ENCODE results near the gene DYNLRB1. TPM values are rescaled to one million over a fixed set of nuclear protein-coding genes. Genes with fewer than 3 reads are reported as not detected.

Gene DYNLRB1
- total and polyA plus RNA-seq, 11 donors, result 129 to 405 (median 147) TPM

DNA sequence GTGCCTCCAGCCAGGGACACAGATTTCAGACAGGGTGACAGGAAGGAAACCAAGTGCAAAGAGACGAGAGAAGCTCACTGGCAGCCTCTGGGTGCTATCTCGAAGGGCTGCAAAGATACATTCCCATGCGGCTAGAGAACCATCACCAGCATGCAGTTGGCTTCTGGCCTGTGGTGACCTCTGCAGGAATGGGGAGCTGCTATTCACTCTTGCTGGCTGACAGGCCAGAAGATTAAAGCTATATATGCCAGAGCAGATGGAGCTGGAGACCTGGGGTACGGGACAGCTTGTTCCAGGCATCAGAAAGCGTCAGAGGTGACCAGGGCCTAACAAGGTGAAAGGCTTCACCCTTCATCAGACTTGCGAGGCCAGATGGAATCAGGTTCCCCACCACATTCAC, 62.3 kb downstream of the DYNLRB1 start:
- Histone ChIP-seq H3K36me3 (peaks cover 0 to 38% (median 12%) of the 10 kb centered on the region in 9 donors), H3K27ac (peak overlapping the region; percentile 44 to 93 (median 78)), H3K9me3 (no peaks in the 10 kb centered on the region), H3K4me3 (no peak overlapping the region), H3K4me1 (peaks cover 0 to 53% (median 19%) of the 10 kb centered on the region in 12 donors), H3K27me3 (no peaks in the 10 kb centered on the region)
- DNase-seq (peak in 4 of 5 donors; percentile 56 to 88 (median 75)), ATAC-seq (peak; percentile 88 to 91 (median 90))
- 30 to 50% (median 34%) methylated on average over 6 of the region's 6 CpGs for WGBS, 4 donors
- intact Hi-C loops (cut with DNase I), result loop anchor here in 7 of 10 donors (1.0 to 10.0 kb wide), 8 partner anchors 126 to 190 kb away; partner anchors contain the start of gene TP53INP2 (in 2 of the 7)
- no peak for TF ChIP-seq POLR2A (IDR thresholded peaks at IDR 0.05)
- TF ChIP-seq, protein P1, sequence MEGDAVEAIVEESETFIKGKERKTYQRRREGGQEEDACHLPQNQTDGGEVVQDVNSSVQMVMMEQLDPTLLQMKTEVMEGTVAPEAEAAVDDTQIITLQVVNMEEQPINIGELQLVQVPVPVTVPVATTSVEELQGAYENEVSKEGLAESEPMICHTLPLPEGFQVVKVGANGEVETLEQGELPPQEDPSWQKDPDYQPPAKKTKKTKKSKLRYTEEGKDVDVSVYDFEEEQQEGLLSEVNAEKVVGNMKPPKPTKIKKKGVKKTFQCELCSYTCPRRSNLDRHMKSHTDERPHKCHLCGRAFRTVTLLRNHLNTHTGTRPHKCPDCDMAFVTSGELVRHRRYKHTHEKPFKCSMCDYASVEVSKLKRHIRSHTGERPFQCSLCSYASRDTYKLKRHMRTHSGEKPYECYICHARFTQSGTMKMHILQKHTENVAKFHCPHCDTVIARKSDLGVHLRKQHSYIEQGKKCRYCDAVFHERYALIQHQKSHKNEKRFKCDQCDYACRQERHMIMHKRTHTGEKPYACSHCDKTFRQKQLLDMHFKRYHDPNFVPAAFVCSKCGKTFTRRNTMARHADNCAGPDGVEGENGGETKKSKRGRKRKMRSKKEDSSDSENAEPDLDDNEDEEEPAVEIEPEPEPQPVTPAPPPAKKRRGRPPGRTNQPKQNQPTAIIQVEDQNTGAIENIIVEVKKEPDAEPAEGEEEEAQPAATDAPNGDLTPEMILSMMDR (IDR thresholded peaks at IDR 0.05), result no peak

DNA sequence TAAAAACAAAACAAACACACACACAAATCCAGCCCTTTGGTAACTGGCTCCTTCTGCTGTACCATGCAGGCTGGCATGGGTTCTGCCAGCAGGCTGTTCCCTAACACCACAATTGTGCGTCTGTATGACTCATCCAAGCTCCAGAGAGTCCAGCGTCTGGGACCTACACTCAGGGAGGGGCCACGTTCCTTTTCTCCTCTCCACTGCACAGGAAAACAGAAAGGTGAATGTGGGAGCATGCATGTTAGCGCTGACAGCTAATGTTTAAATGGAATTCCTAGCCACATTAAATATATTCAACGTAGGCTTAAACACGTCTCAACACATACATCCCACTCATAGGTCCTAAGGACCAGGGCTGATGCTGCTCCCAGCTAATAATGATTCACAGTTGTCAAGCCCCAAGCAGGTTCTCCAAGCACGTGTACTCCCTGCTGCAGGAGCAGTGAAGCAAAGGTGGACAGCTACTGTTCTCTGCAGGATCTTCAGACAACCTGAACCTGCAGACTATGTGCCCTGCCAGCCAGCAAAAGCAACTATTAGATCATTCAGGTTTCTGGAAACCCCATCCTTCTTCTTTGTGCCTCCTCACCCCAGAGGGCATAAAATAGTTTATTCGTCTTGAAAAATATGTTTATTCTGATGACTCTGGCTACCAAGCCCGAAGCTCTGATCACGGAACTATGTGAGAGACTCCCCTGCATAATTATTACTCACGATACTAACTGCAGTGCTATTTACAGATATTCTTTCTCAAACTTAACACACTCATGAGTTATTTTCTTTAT, 63.2 kb downstream of the DYNLRB1 start:
- H3K4me3 ChIP-seq, result no peak overlapping the region
- no peak for TF ChIP-seq POLR2A (IDR thresholded peaks at IDR 0.05)
- TF ChIP-seq, protein P1 (IDR thresholded peaks at IDR 0.05), result peak; percentile 23 to 68 (median 54)
- H3K9me3 ChIP-seq, result no peaks in the 10 kb centered on the region
- peak overlapping the region; percentile 44 to 93 (median 78) for H3K27ac ChIP-seq
- no peaks in the 10 kb centered on the region for H3K27me3 ChIP-seq
- DNase-seq, result peak in 4 of 5 donors; percentile 51 to 82 (median 68)
- H3K4me1 ChIP-seq, result peaks cover 0 to 59% (median 22%) of the 10 kb centered on the region in 12 donors
- 69 to 73% (median 70%) methylated on average over 10 to 11 of the region's 11 CpGs for WGBS, 4 donors
- H3K36me3 ChIP-seq, result peaks cover 0 to 30% (median 5%) of the 10 kb centered on the region in 9 donors
- intact Hi-C loops (cut with DNase I), result loop anchor here in 7 of 10 donors (1.0 to 10.0 kb wide), 8 partner anchors 125 to 190 kb away; partner anchors contain the start of gene TP53INP2 (in 1 of the 7)
- peak; percentile 85 to 92 (median 92) for ATAC-seq

DNA sequence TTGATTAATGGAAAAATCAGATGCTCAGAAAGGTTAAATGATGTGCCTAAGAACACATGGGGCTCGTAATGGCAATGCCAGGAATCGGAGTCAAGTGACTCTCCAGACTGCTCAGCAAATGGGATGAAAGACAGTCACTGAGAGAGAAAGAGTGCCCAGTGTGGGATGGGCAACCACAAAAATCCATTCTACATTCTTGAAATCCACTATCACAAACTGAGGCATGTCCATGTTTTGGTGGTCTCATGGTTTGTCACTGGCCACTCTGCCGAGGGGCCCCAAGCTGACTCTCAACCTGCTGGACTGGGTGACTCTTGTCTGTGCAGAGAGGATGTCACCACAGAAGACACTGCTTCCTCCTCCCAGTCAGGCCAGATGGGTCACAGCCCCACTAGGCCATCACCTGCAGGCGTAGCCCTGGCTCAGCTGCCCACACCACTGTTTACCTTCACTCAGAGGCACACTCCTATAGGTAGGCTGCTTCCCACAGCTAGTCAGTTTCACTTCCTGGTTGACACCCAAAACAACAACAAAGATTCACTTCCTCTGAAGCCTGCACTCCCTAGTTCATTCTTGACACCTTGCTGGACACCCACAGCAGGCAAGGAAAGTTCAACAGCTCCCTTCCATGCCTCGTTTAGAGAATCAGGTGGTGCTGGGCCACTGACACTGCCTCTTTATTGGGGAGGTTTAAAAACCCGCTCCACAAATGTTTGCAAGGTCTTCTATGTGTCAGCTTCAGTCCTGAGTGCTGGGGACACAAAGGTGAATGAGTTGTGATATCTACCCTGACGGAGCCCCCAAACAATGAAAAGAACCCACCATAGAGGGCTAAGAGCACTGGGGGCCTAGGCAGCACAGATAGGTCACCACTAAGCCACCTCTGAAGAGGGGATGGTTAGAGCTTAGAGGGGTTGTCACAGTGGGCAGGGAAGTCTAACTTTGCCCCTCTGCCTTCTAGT, 64.0 kb downstream of the DYNLRB1 start:
- no peaks in the 10 kb centered on the region for H3K9me3 ChIP-seq
- WGBS, 4 donors, result 86 to 93% (median 91%) methylated on average over 7 of the region's 7 CpGs
- peaks cover 0 to 59% (median 22%) of the 10 kb centered on the region in 12 donors for H3K4me1 ChIP-seq
- H3K27ac ChIP-seq, result peak overlapping the region in 3 of 12 donors; percentile 26 to 89 (median 78)
- no peak for DNase-seq
- peaks cover 0 to 32% (median 7%) of the 10 kb centered on the region in 9 donors for H3K36me3 ChIP-seq
- no peak for TF ChIP-seq POLR2A (IDR thresholded peaks at IDR 0.05)
- TF ChIP-seq, protein P1 (IDR thresholded peaks at IDR 0.05), result no peak
- no peak for ATAC-seq
- no peaks in the 10 kb centered on the region for H3K27me3 ChIP-seq
- intact Hi-C loops (cut with DNase I), result loop anchor here in 9 of 10 donors (1.0 to 10.0 kb wide), 11 partner anchors 47 to 189 kb away; partner anchors contain the start of gene TP53INP2 (in 4 of the 9)
- no peak overlapping the region for H3K4me3 ChIP-seq
